Panc1 (cell line): ENCODE data around the gene SART3.

ENCODE experiments used
- CTCF ChIP-seq: fragments of 450-650 bp; IDR thresholded peaks from 2 replicates; pipeline ENCODE4 v1.5.1; 2017; ENCODE audit warnings: mild to moderate bottlenecking
- POLR2AphosphoS5 ChIP-seq: IDR thresholded peaks from 2 replicates; pipeline ENCODE4 v1.6.1; 2012; ENCODE audit warnings: mild to moderate bottlenecking, low read depth, low read length, moderate library complexity
- SIN3A ChIP-seq: IDR thresholded peaks from 2 replicates; pipeline ENCODE4 v1.6.1; 2012; ENCODE audit warnings: low read depth, mild to moderate bottlenecking, low read length, moderate library complexity, borderline replicate concordance; ENCODE audit not compliant: insufficient read depth
- TCF7L2 ChIP-seq: IDR thresholded peaks from 2 replicates; pipeline ENCODE4 v1.6.1; 2011; ENCODE audit warnings: mild to moderate bottlenecking, low read depth, low read length, inconsistent platforms
- TF ChIP-seq, protein P1 (sequence below), 2 experiments: IDR thresholded peaks; 2 replicates each; pipeline ENCODE4 v1.6.1; 2011 to 2012; ENCODE audit warnings: low read depth in 2 of 2, control low read depth in 1 of 2, low read length in 1 of 2, mild to moderate bottlenecking in 1 of 2, moderate library complexity in 1 of 2; ENCODE audit not compliant: insufficient read depth in 1 of 2

GRCh38 chr12:108547686-108548085 lies 13.3 kb downstream of the SART3 start:
- no peak for TF ChIP-seq CTCF
- no peak for TF ChIP-seq SIN3A
- TF ChIP-seq, protein P1, sequence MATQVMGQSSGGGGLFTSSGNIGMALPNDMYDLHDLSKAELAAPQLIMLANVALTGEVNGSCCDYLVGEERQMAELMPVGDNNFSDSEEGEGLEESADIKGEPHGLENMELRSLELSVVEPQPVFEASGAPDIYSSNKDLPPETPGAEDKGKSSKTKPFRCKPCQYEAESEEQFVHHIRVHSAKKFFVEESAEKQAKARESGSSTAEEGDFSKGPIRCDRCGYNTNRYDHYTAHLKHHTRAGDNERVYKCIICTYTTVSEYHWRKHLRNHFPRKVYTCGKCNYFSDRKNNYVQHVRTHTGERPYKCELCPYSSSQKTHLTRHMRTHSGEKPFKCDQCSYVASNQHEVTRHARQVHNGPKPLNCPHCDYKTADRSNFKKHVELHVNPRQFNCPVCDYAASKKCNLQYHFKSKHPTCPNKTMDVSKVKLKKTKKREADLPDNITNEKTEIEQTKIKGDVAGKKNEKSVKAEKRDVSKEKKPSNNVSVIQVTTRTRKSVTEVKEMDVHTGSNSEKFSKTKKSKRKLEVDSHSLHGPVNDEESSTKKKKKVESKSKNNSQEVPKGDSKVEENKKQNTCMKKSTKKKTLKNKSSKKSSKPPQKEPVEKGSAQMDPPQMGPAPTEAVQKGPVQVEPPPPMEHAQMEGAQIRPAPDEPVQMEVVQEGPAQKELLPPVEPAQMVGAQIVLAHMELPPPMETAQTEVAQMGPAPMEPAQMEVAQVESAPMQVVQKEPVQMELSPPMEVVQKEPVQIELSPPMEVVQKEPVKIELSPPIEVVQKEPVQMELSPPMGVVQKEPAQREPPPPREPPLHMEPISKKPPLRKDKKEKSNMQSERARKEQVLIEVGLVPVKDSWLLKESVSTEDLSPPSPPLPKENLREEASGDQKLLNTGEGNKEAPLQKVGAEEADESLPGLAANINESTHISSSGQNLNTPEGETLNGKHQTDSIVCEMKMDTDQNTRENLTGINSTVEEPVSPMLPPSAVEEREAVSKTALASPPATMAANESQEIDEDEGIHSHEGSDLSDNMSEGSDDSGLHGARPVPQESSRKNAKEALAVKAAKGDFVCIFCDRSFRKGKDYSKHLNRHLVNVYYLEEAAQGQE (IDR thresholded peaks at IDR 0.05; ENCODE audit: insufficient read depth in 1 of 2, low read depth in 2 of 2, low read length in 1 of 2): no peak
- no peak for TF ChIP-seq TCF7L2
- TF ChIP-seq POLR2AphosphoS5: no peak
